ENCODE data around the gene CDK5RAP3.

- TF ChIP-seq CTCF (conservative IDR thresholded peaks at IDR 0.05; ENCODE audit: low read length) = no peak
- no peak for TF ChIP-seq EZH2phosphoT487 (IDR thresholded peaks at IDR 0.05; ENCODE audit: borderline replicate concordance)
Measured at GRCh38 chr17:47942096-47942510, 28.8 kb upstream of the CDK5RAP3 start.

All from Loucy (cell line).